GM19328 (cell line): Measurements from ENCODE around the gene PTPRCAP.
A peak's percentile ranks its signal among the peaks of the same experiment; 100 is the strongest.
"Not testable (repeated sequence)": the region's sequence is repeated elsewhere in the genome, so short reads cannot be mapped to it uniquely, and the experiment has no call there.

Experiments
- ATAC-seq: cut with Tn5 transposase; IDR thresholded peaks from one replicate; pipeline ENCODE4 v1.9.1; 2021; ENCODE audit warnings: mild to moderate bottlenecking, moderate library complexity; ENCODE audit not compliant: unreplicated experiment

The PTPRCAP gene

DNA sequence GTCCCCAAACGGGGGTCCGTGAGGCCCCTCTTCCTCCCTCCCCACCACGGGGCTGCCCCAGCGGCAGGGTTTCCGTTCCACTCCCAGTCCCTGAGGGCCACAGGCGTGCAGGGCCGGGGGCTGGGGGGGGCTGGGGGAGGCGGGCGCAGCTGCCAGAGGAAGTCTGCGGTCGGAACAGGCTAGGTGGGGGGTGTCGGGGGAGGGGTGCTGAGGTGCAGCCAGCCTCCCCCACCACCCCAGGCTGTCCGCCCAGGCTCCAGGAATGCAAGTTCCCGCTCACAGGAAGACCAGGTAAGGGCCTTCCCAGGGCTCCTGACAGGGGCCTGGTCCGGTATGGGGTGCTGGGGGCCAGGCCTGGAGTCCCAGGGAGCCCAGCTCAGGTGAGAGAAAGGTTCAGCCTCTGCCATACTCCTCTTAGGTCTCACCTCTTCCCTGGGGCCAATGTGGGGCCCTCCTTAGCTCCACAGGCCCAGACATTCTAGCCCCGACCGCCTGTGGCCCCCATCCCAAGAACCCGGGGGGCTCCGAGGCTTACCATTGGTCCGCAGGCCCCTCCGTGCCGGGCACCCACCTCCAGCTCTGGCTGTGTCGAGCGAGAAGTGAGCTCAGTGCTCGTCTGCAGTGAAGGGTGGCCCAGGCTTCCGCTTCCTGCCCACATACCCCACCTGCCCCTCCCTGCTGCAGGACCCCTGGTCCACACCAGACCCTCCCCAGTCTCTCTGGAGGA lies at the start of gene PTPRCAP:
Gene PTPRCAP, minus strand, starts transcription at position 601 of the 727 bp plus-strand sequence. Its CDS starts 63 bp downstream, at position 538.
- ATAC-seq: peak; percentile 33

DNA sequence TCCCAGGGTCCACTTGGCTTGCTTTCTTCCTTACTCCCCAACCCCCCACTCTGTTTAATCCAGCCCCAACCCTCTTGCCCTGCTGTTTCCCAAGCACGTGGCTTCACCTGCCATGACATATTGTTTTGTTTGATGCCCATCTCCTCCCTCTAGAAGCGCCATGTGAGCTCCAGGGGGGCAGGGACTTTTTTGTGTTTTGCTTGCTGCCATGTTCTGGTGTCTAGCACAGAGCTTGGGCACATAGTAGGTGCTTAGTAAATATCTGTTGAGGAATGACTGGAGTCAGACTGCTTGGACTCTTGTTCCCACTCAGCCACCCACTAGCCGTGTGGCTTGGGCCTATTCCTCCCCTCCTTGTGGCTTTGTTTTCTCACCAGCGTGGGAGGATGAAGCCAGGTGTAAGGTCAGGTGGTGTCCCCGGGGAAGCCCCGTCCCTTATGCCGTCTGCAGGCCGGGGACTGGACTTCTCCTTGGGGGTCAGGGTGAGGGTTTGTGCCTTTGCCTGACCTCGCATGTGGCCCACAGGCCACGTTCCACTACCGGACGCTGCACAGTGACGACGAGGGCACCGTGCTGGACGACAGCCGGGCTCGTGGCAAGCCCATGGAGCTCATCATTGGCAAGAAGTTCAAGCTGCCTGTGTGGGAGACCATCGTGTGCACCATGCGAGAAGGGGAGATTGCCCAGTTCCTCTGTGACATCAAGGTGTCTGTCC lies 49.2 kb upstream of the PTPRCAP start:
- peak; percentile 37 for ATAC-seq

DNA sequence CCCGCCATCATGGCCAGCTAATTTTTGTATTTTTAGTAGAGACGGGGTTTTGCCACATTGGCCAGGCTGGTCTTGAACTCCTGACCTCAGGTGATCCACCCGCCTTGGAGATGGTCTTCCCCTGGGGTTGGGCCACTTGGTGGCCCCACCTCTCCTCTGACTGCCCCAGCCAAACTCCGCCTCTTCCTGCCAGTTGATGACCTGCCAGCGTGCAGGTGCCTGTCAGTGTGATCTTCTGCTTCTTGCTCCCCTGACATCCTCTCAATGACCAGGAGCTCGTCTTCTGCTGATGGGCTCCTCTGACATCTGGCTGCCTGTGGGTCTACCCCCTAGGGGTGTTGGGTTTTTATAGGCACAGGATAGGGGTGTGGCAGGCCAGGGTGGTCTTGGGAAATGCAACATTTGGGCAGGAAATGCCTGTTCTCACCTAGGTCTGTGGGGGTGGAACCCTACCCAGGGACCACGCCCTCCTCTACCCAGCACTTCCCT lies 48.4 kb upstream of the PTPRCAP start:
- not testable (repeated sequence) for ATAC-seq

- ATAC-seq: no peak
Observed at GRCh38 chr11:67484847-67485311, 47.4 kb upstream of the PTPRCAP start.

GRCh38 chr11:67483831-67484665 lies 46.6 kb upstream of the PTPRCAP start:
- ATAC-seq: no peak

DNA sequence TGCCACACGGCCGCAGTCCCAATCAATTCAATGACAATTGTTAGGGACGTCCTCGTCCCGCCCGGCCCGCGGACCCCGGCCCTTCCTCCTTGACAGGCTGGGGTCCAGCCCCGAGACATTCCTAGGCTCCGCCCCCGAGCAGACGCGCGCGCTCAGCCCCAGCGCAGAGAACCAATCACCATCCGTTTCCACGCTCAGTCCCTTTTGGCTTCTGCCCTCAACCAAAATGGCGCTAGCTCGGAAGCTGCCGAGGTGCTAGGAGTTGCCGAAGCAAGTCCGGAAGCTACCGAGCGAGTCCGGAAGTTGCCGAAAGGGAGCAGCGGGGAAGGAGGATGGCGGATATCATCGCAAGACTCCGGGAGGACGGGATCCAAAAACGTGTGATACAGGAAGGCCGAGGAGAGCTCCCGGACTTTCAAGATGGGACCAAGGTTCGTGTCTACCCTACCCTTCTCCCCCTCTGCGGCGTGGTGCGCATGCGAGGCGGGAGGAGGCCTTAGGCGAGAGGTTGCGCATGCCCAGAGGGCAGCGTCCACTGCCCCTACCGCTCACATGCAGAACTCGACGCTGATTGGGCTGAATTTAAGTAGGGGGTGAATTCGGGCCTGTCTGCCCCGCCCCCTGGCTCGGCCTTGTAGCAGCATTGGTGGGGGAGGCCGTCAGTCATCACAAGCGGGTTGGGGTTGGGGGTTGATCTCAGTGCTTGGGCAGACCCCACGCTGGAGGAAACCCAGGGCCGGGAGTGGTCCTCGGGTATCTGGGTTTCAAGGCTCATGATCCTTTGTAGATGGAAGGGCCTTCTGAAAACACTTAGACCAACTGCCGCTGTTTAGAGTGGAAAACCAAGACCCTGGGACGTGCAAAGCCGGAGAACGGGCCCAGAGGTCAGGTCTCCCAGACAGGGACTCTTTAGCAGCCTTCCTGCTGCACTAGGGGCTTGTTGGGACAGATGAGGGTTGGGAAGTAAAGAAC lies 45.6 kb upstream of the PTPRCAP start, which contains the start of gene AIP:
Gene AIP, plus strand, starts transcription at position 200 of the 972 bp plus-strand sequence. Its CDS starts 133 bp downstream, at position 333.
- ATAC-seq: peak; percentile 59

- peak; percentile 11 for ATAC-seq
Observed at GRCh38 chr11:67482275-67482826, 44.9 kb upstream of the PTPRCAP start.

- ATAC-seq: not testable (repeated sequence)
Observed at GRCh38 chr11:67477344-67478050, 40.0 kb upstream of the PTPRCAP start.

DNA sequence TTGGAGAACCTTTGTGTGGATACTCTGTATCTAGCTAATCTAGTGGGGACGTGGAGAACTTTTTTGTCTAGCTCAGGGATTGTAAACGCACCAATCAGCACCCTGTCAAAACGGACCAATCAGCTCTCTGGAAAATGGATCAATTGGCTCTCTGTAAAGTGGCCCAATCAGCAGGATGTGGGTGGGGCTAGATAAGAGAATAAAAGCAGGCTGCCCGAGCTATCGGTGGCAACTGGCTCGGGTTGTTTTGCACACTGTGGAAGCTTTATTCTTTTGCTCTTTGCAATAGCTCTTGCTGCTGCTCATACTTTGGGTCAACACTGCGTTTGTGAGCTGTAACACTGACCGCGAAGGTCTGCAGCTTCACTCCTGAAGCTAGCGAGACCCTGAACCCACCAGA lies 39.2 kb upstream of the PTPRCAP start:
- not testable (repeated sequence) for ATAC-seq

GRCh38 chr11:67472882-67473281 lies 35.4 kb upstream of the PTPRCAP start:
- no peak for ATAC-seq

- ATAC-seq: no peak
Observed at GRCh38 chr11:67470337-67471002, 33.0 kb upstream of the PTPRCAP start.

- no peak for ATAC-seq
Observed at GRCh38 chr11:67469508-67469811, 32.0 kb upstream of the PTPRCAP start.

DNA sequence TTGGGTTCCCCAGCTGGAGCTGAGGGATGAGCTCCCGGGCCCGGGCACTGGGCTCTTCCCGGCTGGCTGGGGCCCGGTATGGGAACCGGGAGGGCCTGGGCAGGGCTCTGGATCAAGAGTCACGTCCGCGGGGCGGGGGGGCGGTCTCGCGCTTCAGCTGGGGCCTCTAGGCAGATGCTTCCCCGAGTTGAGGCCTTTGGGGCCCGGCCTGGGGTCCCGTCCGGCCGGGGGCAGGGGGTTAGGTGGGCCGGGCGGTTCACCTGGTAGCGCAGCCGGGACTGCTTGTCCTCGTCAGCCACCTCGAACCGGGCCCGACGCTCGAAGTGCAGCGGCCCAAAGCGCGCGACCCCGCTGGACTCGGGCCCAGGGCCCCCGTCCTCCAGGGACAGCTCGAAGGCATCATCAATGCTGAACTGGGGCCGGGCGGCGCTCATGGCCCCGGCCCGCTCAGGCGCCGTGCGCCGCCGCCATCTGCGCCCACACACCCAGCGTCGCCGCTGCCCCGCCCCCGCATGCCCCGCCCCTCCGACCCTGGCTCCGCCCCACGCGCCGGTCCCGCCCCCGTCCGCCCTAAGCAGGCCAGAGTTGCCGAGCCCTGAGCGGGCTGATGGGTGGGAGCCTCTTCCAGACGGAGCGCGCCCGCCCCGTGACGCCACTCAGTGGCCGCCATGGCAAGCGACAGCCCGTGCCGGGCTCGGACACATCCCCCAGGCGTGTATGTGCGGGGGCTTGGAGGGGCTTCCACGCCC lies 31.5 kb upstream of the PTPRCAP start, which contains the start of gene TMEM134:
Gene TMEM134, minus strand, starts transcription at position 493 of the 749 bp plus-strand sequence. Its CDS starts 59 bp downstream, at position 434.
- ATAC-seq: peak; percentile 72

- ATAC-seq: no peak
Observed at GRCh38 chr11:67468456-67468758, 30.9 kb upstream of the PTPRCAP start.

GRCh38 chr11:67468056-67468455 lies 30.6 kb upstream of the PTPRCAP start:
- no peak for ATAC-seq

- no peak for ATAC-seq
Observed at GRCh38 chr11:67466962-67467771, 29.7 kb upstream of the PTPRCAP start.

DNA sequence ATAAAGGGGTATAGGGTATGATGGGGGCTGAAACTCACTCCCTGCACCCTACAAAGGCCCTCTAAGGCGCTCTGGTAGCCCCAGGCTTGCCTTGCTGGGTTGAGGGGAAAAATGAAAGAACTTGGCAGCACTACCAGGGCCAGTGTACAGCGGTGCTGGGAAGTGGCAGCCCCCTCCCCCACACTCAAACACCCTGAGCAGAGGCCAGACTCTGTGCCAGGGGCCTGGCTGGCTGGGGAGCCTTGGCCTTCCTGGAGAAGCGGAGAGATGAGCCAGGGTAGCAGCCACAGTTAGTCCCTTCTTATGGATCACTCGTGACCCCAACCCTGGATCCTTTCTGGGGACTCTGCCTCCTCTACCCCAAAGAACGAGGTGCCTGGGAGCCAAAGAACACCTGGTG lies 28.9 kb upstream of the PTPRCAP start:
- no peak for ATAC-seq
